ENCODE measurements around the gene NUDT4. TPM values are rescaled to one million over a fixed set of nuclear protein-coding genes. Genes with fewer than 3 reads are reported as not detected.

Gene NUDT4
- total and polyA plus RNA-seq, 2 of the 13 experiments (the other 11 are each of a cell fraction or from before 2014, with no cell fraction given), result 37.3 to 70.1 TPM

DNA sequence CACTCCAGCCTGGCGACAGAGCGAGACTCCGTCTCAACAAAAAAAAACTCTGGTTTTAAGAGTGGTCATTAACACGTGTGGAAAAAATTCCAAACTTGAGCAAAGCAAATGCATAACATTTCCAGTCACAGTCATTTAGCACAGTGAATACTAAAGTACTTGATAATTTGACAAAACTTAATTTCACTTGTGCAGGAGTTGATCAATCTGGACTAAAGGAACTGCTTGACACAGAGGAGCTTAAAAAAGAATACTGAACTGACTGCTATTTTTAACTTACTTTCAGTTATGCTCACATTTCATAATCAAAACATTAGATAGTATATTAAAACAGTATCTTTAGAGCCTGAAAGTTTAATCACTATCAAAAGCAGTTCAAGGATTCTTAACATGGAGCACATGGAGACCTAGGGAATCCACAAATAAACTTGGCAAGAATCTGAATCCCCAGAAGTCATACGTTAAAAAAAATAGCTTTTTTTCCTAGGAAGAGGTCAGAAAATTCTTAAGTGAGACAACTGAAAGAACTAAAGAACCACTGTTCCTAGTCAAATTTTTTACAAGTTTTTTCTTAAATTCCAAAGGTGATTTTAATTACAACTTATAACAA is 56.6 kb downstream of the NUDT4 start:
- peaks cover 68% of the 10 kb centered on the region for H3K4me1 ChIP-seq (ENCODE audit: insufficient read depth, low read length)
- peaks cover 81% of the 10 kb centered on the region for H4K20me1 ChIP-seq (ENCODE audit: insufficient read depth, low read length)
- H3K9me3 ChIP-seq (ENCODE audit: low read length), result no peaks in the 10 kb centered on the region
- no peak for DNase-seq (ENCODE audit: low spot score)
- POLR2A ChIA-PET, result interaction anchor here (0.6 kb wide), 1 partner anchor 489 kb away, joined by 3 read pairs; no protein-coding TSS in a partner anchor
- no peak for FAIRE-seq
- H3K36me3 ChIP-seq (replicated peaks in 1 of 2; ENCODE audit: control insufficient read depth in 1 of 2, insufficient read depth in 2 of 2, low read length in 2 of 2), result peaks cover 1 to 2% of the 10 kb centered on the region in 2 experiments; a peak in 1 of 5 replicates
- intact Hi-C loops (cut with micrococcal nuclease; ENCODE audit: unreplicated experiment) (no loop called here), in situ Hi-C loops (cut with HindIII; ENCODE audit: extremely low pct_ligation_motif_present, low pct_unique_long_range_greater_than_20kb) (no loop called here)
- H3K4me2 ChIP-seq (ENCODE audit: low read depth, low read length), result no peak overlapping the region
- ATAC-seq, result no peak
- no peak overlapping the region for H3K27ac ChIP-seq (ENCODE audit: extremely low read length, insufficient read depth, low read length)
- peaks cover 95% of the 10 kb centered on the region for H3K79me2 ChIP-seq (ENCODE audit: insufficient read depth, low read length)
- no peak overlapping the region for H3K4me3 ChIP-seq (replicated peaks in 1 of 3; ENCODE audit: insufficient read depth in 1 of 3, low read depth in 2 of 3, low read length in 3 of 3)
- CTCF ChIA-PET (ENCODE audit: low intra/inter-chr PET ratio, low total read pairs), result no interaction called here
- WGBS (ENCODE audit: low lambda C conversion rate), result 92% methylated on average over 5 of the region's 5 CpGs
- no peak overlapping the region for H3K9ac ChIP-seq (ENCODE audit: insufficient read depth, low read depth, low read length)
- no peaks in the 10 kb centered on the region for H3K27me3 ChIP-seq (ENCODE audit: control insufficient read depth in 1 of 2, insufficient read depth in 2 of 2, low read length in 2 of 2)
- no peak overlapping the region for H2AFZ ChIP-seq (ENCODE audit: low read length)
- TF ChIP-seq, protein P1, sequence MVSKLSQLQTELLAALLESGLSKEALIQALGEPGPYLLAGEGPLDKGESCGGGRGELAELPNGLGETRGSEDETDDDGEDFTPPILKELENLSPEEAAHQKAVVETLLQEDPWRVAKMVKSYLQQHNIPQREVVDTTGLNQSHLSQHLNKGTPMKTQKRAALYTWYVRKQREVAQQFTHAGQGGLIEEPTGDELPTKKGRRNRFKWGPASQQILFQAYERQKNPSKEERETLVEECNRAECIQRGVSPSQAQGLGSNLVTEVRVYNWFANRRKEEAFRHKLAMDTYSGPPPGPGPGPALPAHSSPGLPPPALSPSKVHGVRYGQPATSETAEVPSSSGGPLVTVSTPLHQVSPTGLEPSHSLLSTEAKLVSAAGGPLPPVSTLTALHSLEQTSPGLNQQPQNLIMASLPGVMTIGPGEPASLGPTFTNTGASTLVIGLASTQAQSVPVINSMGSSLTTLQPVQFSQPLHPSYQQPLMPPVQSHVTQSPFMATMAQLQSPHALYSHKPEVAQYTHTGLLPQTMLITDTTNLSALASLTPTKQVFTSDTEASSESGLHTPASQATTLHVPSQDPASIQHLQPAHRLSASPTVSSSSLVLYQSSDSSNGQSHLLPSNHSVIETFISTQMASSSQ (IDR thresholded peaks at IDR 0.05; ENCODE audit: low read depth), result no peak
- TF ChIP-seq, protein P1 (CRISPR knock-in tag; IDR thresholded peaks at IDR 0.05; ENCODE audit: borderline replicate concordance), result no peak
- no peak for TF ChIP-seq CHD4 (IDR thresholded peaks at IDR 0.05; ENCODE audit: borderline replicate concordance, low read length)
- BruUV-seq (replicated peaks), result no TSS peak

All from HepG2 (cell line).